OCI-LY3 (cell line): ENCODE measurements around the gene RAB11FIP4.

ENCODE experiments used
- CTCF ChIP-seq: fragments of 200-600, 300-600 bp; sonication (generic); IDR thresholded peaks from 2 replicates; pipeline ENCODE4 v1.5.1; 2014; ENCODE audit warnings: antibody characterized with exemption, low read length, low read depth
- EZH2phosphoT487 ChIP-seq: fragments of 200-600 bp; shearing (Covaris generic); IDR thresholded peaks from 2 replicates; pipeline ENCODE4 v1.6.1; 2018; ENCODE audit warnings: antibody characterized with exemption, mixed run types, low read depth

- TF ChIP-seq CTCF (no peak), EZH2phosphoT487 (no peak)
These were observed 177.1 kb downstream of the RAB11FIP4 start for GRCh38 chr17:31568539-31568938.
